Thyroid gland (tissue), 4 donors: ENCODE results near the gene TMEM51.

Experiments used
- POLR2A ChIP-seq, 2 donors: fragments of 450-650 bp; IDR thresholded peaks; one replicate each; pipeline ENCODE4 v1.6.1; 2017; ENCODE audit warnings: antibody characterized with exemption in 2 of 2, mild to moderate bottlenecking in 2 of 2, moderate library complexity in 1 of 2
- TF ChIP-seq, protein P1 (sequence below), 6 experiments: fragments of 200-600 bp in 3 of 6; fragments of 450-650 bp in 3 of 6; sonication (generic) in 3 of 6; IDR thresholded peaks; one replicate each; pipeline ENCODE4 v1.5.1; 2016 to 2019; ENCODE audit warnings: antibody characterized with exemption in 6 of 6, mild to moderate bottlenecking in 2 of 6, inconsistent platforms in 1 of 6, moderate library complexity in 1 of 6

DNA sequence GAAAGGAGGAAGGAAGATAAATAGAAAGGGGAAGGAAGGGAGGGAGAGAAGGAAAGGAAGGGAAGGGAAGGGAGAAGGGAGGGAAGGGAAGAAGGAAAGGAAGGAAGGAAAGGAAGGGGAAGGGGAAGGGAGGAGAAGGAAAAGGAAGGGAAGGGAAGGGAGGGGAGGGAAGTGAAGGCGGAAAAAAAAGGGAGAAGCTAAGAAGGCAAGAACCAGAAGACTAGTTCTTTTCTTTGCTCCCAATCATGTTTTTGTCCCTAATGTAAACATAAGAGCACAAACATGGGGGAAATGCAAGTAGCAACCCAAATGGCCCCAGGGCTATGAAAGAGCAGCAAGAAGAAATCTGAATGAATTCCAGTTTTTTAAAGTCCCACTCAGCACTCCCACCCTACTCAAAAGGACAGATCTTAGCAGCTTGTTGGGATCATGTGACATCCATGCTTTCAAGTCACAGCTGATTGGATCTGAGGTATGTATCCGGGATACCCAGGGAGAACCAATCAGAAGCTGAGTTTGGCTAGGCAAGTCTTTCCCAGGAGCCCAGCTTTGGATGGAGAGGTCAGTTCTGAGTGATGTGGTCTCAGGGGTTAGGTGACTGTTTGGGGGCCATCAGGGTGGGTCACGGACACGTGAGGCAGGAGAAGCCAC lies 69.2 kb downstream of the TMEM51 start:
- TF ChIP-seq, protein P1, sequence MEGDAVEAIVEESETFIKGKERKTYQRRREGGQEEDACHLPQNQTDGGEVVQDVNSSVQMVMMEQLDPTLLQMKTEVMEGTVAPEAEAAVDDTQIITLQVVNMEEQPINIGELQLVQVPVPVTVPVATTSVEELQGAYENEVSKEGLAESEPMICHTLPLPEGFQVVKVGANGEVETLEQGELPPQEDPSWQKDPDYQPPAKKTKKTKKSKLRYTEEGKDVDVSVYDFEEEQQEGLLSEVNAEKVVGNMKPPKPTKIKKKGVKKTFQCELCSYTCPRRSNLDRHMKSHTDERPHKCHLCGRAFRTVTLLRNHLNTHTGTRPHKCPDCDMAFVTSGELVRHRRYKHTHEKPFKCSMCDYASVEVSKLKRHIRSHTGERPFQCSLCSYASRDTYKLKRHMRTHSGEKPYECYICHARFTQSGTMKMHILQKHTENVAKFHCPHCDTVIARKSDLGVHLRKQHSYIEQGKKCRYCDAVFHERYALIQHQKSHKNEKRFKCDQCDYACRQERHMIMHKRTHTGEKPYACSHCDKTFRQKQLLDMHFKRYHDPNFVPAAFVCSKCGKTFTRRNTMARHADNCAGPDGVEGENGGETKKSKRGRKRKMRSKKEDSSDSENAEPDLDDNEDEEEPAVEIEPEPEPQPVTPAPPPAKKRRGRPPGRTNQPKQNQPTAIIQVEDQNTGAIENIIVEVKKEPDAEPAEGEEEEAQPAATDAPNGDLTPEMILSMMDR (IDR thresholded peaks at IDR 0.05) = no peak
- no peak for TF ChIP-seq POLR2A (IDR thresholded peaks at IDR 0.05)
